ENCODE results near the gene VTN.

The VTN gene

GRCh38 chr17:28318759-28319597, 51.1 kb downstream of the VTN start, which contains the start of gene TMEM97:
TSS of gene TMEM97 (plus strand) at chr17:28319200. CDS start at chr17:28319240, 40 bp downstream.
- peak; percentile 97 for DNase-seq

- DNase-seq: no peak
Measured at GRCh38 chr17:28317966-28318758, 51.9 kb downstream of the VTN start.
